ENCODE data around the gene GRM1. TPM values are rescaled to one million over a fixed set of nuclear protein-coding genes. Genes with fewer than 3 reads are reported as not detected.

Gene GRM1
- total and polyA plus RNA-seq, 9 of the 15 experiments (the other 6 are each of a cell fraction or from before 2014, with no cell fraction given): not detected

DNA sequence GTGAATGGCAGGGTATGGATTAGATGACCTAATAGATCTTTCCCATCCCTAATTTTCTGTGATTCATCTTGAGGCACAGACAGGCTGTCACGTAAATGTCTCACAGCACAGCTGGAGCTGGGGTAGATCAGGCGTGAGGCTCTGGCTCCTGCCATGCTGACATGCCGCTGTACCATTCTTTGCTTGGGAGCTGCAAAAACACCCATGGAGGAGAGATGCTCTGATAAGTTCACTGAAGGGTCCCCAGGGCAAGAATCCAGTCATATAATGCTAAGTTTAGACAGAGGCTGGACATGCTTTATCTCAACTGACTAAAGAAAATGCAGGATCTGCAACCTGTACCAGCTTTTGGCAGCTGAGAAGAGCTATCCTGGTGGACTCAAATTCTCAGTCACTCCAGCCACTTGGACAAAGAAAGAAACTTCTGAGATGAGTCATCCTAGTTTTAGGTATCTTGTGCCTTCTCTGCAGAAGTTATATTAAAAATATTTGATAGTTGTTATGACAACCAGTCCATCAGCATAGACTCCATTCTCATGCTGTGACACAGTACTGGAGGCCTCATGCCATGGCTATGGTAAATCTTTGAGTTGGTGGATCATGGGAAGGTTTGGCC lies 329.7 kb downstream of the GRM1 start:
- no peak for ATAC-seq

DNA sequence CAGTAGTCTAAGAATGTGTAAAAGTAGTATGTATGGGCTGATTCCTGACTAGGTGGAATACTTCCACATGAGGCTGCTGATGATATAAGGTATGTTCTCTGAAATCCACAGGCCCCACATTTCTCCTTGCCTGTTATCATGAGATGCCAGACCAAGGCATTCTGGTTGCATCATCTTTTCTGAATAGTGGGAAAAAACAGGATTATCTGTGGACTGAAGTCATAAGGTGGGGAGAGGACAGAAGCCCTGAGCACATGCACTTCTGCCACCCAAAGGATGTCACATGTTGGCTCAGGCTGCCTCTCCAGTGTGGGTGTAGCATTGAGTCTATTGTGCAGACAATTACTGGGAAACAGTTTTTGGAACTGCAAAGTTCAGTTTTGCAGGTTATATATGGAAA lies 330.3 kb downstream of the GRM1 start:
- no peak; the same call in 2 of the 3 replicates for ATAC-seq
- no peaks in the 10 kb centered on the region for H3K27me3 ChIP-seq (ENCODE audit: control insufficient read depth in 2 of 2, insufficient read depth in 2 of 2, low read length in 2 of 2)
- no peaks in the 10 kb centered on the region for H4K20me1 ChIP-seq (replicated peaks; ENCODE audit: control insufficient read depth, insufficient read depth, low read length)
- no peaks in the 10 kb centered on the region for H3K9me3 ChIP-seq (replicated peaks; ENCODE audit: control insufficient read depth, insufficient read depth, low read depth, low read length)
- H3K79me2 ChIP-seq (ENCODE audit: control insufficient read depth, insufficient read depth, low read length): no peaks in the 10 kb centered on the region
- BruUV-seq (replicated peaks): no TSS peak
- H2AFZ ChIP-seq (ENCODE audit: low read depth, low read length): no peak overlapping the region
- H3K4me2 ChIP-seq (ENCODE audit: insufficient read depth, low read length): no peak overlapping the region
- H3K36me3 ChIP-seq (ENCODE audit: control insufficient read depth, insufficient read depth, low read length): no peaks in the 10 kb centered on the region
- no peak for DNase-seq (ENCODE audit: extremely low read depth in 1 of 4, low spot score in 3 of 4)
- H3K4me3 ChIP-seq: no peak overlapping the region
- in situ Hi-C loops (cut with MboI): no loop called here
- no peaks in the 10 kb centered on the region for H3K4me1 ChIP-seq (replicated peaks in 1 of 2; ENCODE audit: control insufficient read depth in 2 of 2, insufficient read depth in 2 of 2, low read length in 2 of 2)
- intact Hi-C loops (cut with micrococcal nuclease): no loop called here
- H3K27ac ChIP-seq (ENCODE audit: extremely low read depth, low read depth, low read length): no peak overlapping the region
- H3K9ac ChIP-seq (ENCODE audit: insufficient read depth in 1 of 2, low read depth in 2 of 2, low read length in 2 of 2): no peak overlapping the region
- H3K9me1 ChIP-seq (ENCODE audit: control insufficient read depth, insufficient read depth, low read length): no peaks in the 10 kb centered on the region
- POLR2A ChIA-PET: no interaction called here
- CTCF ChIA-PET (ENCODE audit: low intra/inter-chr PET ratio): no interaction called here
- no peak for FAIRE-seq
- TF ChIP-seq CEBPB (tag; IDR thresholded peaks at IDR 0.05) (peak; percentile 67), ZNF143 (CRISPR knock-in tag; IDR thresholded peaks at IDR 0.05) (no peak), ZSCAN32 (CRISPR knock-in tag; IDR thresholded peaks at IDR 0.05) (peak; percentile 87), CEBPG (CRISPR knock-in tag; IDR thresholded peaks at IDR 0.05) (no peak), CEBPG (tag; conservative IDR thresholded peaks at IDR 0.05 in 1 of 2, IDR thresholded peaks at IDR 0.05 in 1 of 2) (peak; percentile 75), SMARCB1 (IDR thresholded peaks at IDR 0.05; ENCODE audit: insufficient read length, low read depth) (no peak), GTF2E2 (tag; IDR thresholded peaks at IDR 0.05) (no peak), RBM17 (IDR thresholded peaks at IDR 0.05; ENCODE audit: borderline replicate concordance, low read depth, low read length) (no peak), TEAD4 (IDR thresholded peaks at IDR 0.05; ENCODE audit: low read length) (peak; percentile 54; the same call in 1 of the 2 replicates), TEAD4 (CRISPR knock-in tag; IDR thresholded peaks at IDR 0.05; ENCODE audit: borderline replicate concordance) (no peak), RAD21 (CRISPR knock-in tag; conservative IDR thresholded peaks at IDR 0.05 in 1 of 2, IDR thresholded peaks at IDR 0.05 in 1 of 2) (peak in 1 of 2 experiments; percentile 40; a peak in 3 of 4 replicates)
- TF ChIP-seq, protein P1, sequence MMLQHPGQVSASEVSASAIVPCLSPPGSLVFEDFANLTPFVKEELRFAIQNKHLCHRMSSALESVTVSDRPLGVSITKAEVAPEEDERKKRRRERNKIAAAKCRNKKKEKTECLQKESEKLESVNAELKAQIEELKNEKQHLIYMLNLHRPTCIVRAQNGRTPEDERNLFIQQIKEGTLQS (IDR thresholded peaks at IDR 0.05): peak; percentile 68; the same call in 1 of the 2 replicates
- TF ChIP-seq, protein P1 (CRISPR knock-in tag; conservative IDR thresholded peaks at IDR 0.05): no peak
- TF ChIP-seq, protein P2, sequence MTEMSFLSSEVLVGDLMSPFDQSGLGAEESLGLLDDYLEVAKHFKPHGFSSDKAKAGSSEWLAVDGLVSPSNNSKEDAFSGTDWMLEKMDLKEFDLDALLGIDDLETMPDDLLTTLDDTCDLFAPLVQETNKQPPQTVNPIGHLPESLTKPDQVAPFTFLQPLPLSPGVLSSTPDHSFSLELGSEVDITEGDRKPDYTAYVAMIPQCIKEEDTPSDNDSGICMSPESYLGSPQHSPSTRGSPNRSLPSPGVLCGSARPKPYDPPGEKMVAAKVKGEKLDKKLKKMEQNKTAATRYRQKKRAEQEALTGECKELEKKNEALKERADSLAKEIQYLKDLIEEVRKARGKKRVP (CRISPR knock-in tag; IDR thresholded peaks at IDR 0.05): peak; percentile 93

More for the DNA sequence above, 329.7 kb downstream of the GRM1 start:
- Histone ChIP-seq H3K9me1 (ENCODE audit: control insufficient read depth, insufficient read depth, low read length) (no peaks in the 10 kb centered on the region), H3K9me3 (replicated peaks; ENCODE audit: control insufficient read depth, insufficient read depth, low read depth, low read length) (no peaks in the 10 kb centered on the region), H3K9ac (ENCODE audit: insufficient read depth in 1 of 2, low read depth in 2 of 2, low read length in 2 of 2) (no peak overlapping the region), H3K4me3 (no peak overlapping the region), H3K27me3 (ENCODE audit: control insufficient read depth in 2 of 2, insufficient read depth in 2 of 2, low read length in 2 of 2) (no peaks in the 10 kb centered on the region), H3K4me1 (replicated peaks in 1 of 2; ENCODE audit: control insufficient read depth in 2 of 2, insufficient read depth in 2 of 2, low read length in 2 of 2) (no peaks in the 10 kb centered on the region), H3K36me3 (ENCODE audit: control insufficient read depth, insufficient read depth, low read length) (no peaks in the 10 kb centered on the region), H2AFZ (ENCODE audit: low read depth, low read length) (no peak overlapping the region), H3K4me2 (ENCODE audit: insufficient read depth, low read length) (no peak overlapping the region), H3K79me2 (ENCODE audit: control insufficient read depth, insufficient read depth, low read length) (no peaks in the 10 kb centered on the region), H4K20me1 (replicated peaks; ENCODE audit: control insufficient read depth, insufficient read depth, low read length) (no peaks in the 10 kb centered on the region), H3K27ac (ENCODE audit: extremely low read depth, low read depth, low read length) (no peak overlapping the region)
- CTCF ChIA-PET (ENCODE audit: low intra/inter-chr PET ratio): no interaction called here
- TF ChIP-seq PHF20 (IDR thresholded peaks at IDR 0.05; ENCODE audit: partially characterized antibody) (no peak), RFX1 (IDR thresholded peaks at IDR 0.05) (peak; percentile 51), BRCA1 (IDR thresholded peaks at IDR 0.05) (no peak), BRCA1 (CRISPR knock-in tag; IDR thresholded peaks at IDR 0.05) (no peak), ZNF76 (CRISPR knock-in tag; IDR thresholded peaks at IDR 0.05; ENCODE audit: borderline replicate concordance) (no peak)
- DNase-seq (ENCODE audit: extremely low read depth in 1 of 4, low spot score in 3 of 4): no peak
- 0% methylated on average over 3 of the region's 3 CpGs for WGBS (ENCODE audit: insufficient coverage, low coverage, missing lambda C conversion rate)
- intact Hi-C loops (cut with micrococcal nuclease): no loop called here
- POLR2A ChIA-PET: no interaction called here
- no peak for FAIRE-seq
- in situ Hi-C loops (cut with MboI): no loop called here
- BruUV-seq (replicated peaks): no TSS peak
